HG02840 (cell line): ENCODE data around the gene DYNLT2.
"Not testable (repeated sequence)": the region's sequence is repeated elsewhere in the genome, so short reads cannot be mapped to it uniquely, and the experiment has no call there.

ENCODE experiments used
- ATAC-seq: cut with Tn5 transposase; IDR thresholded peaks from one replicate; pipeline ENCODE4 v1.9.1; 2021; ENCODE audit warnings: mild to moderate bottlenecking, moderate library complexity, moderate number of reproducible peaks; ENCODE audit not compliant: unreplicated experiment, low FRiP score

Gene DYNLT2

DNA sequence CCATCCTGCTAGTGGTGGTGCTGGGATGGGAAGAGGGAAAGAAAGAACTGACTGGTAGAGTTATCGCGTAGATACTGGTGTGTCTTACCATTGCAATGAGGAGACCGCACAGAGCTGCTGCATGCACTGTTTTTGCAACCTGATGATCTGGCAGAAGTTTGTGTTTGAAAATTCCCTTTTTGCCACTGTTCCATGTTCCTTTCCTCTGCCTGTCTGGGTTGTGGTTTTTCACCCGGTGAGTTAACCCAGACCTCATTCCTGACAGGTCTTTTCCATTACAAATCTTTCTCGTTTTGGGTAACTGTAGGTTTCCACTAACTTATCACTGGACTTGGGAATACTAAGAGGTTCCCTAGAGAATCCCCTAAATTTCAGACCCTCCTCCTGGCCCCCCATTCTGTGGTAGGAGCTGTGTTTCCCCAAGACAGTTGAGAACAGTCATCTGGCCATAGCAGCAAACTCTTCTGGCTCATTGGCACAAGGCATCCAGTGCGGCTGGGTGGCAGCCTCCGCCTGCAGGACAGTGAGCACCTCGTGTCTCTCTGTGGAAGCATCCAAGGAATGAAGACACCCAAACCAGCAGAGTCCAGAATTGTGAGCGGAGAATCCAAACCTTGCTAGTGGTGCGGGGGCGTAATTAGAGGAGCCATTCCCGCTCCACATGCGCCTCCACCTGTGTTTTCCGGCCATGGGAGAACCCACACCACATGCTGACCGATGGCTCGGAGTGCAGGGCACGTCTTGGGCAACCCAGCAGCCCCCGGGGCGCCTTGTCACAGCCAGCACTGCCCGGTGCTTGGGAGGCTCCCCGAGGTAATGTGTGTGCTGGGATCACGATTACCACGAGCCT is 32.8 kb upstream of the DYNLT2 start:
- ATAC-seq, result no peak

DNA sequence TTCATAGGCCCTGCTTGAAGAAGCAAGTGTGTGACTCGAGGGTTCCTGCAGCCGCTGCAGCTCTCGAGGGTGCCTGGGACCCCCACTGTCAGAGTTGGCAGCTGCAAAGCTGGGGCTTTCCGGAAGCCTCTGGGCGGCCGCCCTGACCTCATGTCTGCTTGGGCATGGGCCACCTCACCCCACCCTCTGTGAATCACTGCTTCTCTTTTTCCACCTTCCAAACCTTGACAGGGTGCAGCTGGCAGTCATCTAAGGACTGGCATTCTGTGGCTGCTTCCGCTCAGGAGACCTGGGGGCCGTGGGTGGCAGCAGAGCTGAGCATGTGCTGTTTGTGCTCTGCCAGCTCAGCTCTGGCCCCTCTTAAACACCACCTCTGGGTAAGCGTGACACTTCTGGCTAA is 32.0 kb upstream of the DYNLT2 start:
- ATAC-seq, result no peak

DNA sequence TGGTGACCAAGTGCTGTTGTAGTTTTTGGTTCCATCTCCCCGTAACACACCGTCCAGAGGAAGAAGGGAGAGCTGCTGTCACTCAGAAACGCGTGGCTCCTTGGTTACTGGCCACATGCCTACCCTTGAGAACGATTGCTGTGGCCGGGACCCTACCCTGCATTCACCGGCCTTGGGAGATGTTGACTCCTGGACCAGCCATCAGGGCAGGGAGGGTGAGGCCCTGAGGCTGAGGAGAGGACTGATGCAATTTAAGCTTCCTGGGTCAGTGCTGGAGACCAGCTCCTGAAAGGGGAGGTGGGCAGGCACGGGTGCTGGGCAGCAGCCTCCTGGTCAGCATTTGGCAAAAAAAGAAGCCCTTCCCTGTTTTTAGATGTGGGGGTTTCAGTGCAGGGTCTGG is 31.6 kb upstream of the DYNLT2 start:
- no peak for ATAC-seq

DNA sequence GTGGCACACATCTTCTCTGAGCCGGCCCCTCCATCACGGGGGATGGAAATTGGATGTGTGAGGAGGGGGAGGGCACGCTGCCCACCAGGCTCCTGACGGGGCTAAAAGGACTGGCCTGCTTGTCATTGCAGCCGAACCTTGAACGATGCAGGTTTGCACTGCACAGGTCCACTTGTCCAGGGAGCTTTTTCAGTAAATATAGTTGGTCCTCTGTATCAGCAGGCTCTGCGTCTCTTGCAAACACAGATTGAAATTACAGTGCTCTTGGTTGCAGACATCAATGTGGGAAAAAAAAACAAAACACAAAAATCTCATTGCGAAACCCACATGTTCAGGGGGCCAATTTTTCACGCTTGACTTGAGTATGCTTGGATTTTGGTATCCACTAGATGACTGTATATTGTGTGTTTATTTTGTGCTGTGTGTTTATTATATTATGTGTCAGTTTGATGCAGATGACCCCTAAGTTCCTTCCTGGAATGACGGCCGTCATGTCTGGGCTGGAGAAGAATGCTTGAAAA is 29.3 kb upstream of the DYNLT2 start:
- no peak for ATAC-seq

DNA sequence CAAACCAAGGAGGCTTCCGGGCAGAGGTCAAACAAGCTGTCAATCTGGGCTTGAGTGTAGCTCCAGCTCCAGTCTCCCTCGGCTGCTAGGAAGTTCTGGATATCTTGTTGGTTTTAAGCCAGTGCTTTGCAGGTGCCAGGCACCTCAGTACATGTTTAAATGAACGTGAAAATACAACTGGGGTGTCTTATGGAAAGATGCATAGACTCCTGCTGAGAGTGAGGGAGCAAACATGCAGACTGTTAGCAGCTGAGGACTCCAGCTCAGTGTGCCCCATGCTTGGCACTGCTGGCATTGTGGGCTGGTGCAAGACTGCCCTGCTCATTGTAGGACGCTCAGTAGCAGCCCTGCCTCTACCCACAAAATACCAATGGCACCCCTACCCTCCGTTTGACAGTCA is 28.5 kb upstream of the DYNLT2 start:
- no peak for ATAC-seq

DNA sequence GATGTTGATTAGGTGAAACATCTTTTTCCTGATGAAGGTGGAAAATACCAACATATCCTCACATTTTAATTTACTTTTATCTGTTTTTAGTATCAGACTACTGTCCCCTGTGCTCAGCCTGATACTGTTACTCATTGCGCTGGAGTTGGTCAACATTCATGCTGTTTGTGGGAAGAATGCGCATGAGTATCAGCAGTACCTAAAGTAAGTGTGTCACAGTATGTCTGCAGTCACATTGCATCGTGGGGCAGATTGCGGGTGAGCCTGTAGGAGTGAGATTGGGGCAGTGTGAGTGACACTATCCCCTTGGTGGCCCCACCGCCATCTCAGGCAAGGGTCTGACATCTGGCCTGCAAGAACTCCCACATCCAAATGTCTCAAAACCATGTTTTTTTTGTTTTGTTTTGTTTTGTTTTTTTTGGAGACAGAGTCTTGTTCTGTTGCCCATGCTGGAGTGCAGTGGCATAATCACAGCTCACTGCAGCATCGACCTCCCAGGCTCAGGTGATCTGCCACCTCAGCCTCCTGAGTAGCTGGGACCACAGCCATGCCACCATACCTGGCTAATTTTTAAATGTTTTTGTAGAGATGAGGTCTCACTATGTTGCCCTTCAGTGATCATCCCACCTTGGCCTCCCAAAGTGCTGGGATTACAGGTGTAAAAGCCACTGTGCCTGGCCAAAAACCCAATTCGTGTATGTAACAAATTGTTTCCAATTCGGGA is 27.9 kb upstream of the DYNLT2 start:
- no peak for ATAC-seq

DNA sequence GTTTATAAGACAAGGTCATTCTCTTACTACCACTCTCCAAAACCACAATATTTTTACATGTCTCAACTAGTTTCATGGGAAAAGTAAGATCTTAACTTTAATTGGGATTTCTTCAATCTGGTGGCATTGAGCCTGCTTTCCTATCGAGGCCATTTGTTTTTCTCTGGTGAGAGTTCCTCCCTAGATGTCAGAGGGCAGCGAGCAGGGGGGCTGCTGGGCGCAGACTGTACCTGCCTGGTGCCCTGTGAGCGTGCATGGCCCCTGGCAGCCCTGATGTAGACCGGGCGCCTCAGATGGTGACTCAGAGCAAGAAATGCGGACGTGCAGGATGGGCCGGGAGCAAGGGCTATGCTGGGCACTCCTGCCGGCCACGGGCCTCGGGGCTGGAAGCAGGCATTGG is 27.3 kb upstream of the DYNLT2 start:
- ATAC-seq, result no peak

DNA sequence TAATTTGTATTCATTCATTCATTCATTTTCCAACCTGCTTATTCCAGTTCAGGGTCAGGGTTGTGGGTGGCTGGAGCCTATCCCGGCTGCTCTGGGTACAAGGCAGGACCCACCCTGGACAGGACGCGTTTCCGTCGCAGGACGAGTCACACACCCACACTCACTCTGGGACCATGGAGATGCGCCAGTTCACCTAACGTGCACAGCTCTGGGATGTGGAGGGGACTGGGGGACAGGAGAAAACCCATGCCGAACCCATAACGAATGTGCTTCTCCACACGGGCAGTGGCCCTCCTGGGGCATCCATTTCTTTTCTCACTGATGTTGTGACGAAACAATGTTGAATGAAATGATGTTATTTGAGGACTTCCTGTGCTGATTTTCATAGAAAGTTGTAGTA is 26.5 kb upstream of the DYNLT2 start:
- ATAC-seq, result no peak

DNA sequence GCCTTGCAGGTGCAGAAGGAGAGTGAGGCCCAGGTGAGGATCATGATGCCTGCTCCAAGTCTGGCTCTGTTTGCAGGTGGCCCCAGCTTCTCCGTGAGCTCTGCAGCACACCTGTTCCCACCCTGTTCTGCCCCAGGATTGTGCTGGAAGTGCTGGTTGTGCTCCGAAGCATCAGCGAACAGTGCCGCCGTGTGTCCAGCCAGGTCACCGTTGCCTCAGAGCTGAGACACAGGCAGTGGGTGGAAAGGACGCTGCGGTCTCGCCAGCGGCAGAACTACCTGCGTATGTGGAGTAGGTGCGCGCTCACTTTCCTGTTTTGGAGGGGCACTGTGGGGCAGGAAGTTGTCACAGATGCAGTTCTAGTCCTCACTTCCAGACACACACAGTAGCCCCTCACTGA is 25.0 kb upstream of the DYNLT2 start:
- ATAC-seq, result no peak

DNA sequence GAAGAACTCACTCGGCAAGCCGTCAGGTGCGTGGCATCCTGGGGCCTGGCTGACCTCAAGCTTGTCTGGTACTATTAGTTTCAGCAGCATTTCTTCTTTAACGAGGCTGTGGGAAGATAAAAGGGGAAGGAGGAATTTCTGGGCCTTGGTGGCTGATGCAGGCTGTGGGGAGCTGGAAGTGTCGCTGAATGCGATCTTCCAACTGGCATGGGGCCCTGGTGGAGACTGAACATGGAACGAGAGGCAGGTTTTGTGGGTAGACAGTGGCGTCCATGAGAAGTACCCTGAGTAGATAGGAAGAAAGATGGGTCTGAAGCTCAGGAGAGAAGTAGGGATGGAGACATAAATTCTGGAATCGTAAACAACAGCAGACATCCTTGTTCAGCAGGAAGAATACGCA is 23.9 kb upstream of the DYNLT2 start:
- ATAC-seq, result no peak

DNA sequence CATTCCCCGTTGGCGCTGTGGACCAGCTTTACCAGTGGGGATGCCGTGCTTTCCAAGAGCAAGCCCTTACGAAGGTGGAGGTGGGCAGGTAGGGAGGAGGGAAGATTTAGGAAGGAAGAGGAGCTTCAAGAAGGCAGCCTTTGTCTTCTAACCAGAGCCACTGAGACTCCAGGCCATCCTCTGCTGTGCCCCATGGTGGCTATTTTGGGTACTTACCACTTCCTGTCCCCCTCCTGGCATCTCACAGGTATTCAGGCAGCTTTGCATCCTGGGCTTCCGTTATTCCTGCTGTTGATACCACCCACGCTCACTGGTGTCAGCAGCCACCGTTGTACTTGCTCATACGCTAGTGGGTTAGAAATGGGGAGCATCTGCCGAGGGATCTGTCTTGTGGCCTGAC is 23.0 kb upstream of the DYNLT2 start:
- no peak for ATAC-seq

DNA sequence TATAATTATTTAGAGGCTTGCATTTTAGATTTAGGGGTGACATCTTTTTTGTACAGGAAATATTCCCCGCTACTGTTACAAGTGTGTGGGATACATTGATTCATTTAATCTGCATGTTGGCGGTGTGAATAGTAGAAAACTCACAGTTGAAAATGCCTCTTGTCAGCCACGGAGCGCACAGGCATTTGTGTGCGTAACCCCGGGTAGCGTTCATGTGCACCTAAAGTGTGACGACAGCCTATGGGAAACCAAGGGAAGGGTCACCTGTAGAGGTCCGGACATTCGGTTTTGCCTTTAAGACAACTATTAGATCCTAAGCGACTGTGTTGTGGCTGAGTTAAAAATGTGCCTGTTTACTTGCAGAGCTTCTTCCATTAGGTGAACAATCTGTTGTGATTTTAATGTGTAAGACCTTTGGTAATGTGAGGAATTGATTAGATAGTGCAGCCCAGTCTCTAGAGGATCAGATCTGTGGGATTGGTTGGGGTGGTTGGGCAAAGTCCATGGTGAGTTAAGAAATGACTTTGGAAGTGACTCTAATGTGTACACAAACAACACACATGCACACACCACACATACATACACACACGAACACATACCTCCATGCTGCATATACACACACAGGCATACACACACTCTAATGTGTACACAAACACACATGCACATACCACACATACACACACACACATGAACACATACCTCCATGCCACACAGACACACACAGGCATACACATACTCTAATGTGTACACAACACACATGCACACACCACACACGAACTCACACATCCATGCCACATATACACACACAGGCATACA is 15.8 kb upstream of the DYNLT2 start:
- ATAC-seq, result no peak

DNA sequence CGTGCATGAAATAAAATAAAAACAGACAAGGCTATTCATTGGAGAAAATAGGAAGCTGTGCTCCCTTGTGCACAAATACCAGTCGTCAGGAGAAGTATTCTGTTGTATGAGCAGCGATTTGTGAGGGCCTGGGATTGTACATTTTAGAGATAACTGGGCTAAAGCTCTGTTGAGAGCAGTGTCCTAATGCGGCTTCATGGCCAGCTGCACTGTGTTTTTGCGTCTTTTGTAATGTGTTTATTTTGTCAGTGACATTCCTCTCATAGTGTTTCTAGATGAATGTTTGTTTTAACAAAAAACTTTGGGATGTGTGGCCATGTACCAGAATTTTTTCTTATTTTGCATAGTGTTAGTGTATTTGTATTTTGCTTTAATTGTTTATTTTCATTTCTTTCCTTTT is 14.9 kb upstream of the DYNLT2 start:
- no peak for ATAC-seq

DNA sequence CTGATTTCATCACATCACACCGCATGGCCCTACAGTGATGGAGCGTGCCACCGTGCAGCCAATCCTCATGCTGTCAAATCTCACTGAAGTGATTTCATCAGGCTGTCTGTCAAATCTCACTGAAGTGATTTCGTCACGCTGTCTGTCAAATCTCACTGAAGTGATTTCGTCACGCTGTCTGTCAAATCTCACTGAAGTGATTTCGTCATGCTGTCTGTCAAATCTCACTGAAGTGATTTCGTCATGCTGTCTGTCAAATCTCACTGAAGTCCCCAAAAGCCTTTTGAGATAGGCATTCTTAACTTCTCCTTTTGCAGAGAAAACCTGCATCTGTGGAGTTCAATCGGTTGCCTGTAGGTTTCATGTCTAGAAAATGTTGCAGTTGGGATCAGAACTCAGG is 14.4 kb upstream of the DYNLT2 start:
- ATAC-seq, result not testable (repeated sequence)

DNA sequence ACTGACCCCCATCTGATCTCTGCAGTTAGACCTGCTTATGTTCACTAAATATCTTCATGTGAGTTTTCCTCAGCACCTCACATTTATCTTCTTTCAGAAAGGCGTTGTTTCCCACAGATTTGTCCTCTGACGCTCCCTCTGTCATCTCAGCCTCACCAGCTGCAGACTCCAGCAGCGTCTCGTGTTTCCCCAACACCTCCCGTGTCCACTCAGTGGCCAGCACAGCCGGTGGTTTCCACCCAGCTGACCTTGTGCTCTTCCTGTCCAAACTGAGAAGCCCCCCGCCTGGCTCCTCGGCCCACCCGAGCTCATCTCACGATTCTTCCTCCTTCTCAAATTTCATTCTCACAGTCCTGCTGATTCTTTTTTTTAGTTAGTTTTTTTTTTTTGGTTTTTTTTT is 12.5 kb upstream of the DYNLT2 start:
- ATAC-seq, result no peak

DNA sequence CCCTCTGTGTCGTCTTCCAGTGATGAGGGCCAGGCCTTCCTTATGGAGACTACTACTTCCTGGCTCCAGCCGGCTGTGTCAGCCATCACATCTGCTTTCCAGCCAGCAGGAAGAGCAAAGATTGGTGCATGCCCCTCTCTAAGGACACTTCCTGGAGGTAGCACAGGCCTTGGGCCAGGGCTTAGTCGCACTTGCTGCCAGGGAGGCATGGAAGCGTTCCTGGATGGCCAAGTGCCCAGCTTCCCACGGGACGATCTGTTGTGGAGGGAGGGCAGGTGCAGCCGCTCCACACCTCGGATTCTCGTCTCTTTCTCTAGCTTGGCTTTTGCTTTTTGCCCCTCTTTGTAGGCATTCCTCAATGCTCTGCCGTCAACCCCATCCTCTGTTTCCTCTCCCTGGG is 11.9 kb upstream of the DYNLT2 start:
- ATAC-seq, result no peak

DNA sequence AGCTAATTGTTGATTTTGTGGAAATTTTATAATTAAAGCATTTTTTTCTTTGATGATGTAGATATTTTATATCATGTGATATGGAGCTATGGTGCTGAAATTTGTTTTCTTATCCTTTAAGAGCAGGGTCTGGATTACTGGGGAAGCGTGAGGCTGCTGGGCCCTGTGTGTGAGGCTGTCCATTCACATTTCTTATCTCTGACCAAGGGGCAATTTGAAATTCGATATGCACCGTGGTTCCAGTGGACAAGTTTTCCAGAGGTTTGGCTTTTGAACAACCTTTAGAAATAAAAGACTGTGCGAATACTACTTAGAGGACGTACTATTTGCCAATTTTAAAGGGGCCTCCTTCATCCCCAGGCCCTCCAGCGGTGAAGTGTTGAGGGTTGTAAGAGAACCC is 3.8 kb upstream of the DYNLT2 start:
- no peak for ATAC-seq

DNA sequence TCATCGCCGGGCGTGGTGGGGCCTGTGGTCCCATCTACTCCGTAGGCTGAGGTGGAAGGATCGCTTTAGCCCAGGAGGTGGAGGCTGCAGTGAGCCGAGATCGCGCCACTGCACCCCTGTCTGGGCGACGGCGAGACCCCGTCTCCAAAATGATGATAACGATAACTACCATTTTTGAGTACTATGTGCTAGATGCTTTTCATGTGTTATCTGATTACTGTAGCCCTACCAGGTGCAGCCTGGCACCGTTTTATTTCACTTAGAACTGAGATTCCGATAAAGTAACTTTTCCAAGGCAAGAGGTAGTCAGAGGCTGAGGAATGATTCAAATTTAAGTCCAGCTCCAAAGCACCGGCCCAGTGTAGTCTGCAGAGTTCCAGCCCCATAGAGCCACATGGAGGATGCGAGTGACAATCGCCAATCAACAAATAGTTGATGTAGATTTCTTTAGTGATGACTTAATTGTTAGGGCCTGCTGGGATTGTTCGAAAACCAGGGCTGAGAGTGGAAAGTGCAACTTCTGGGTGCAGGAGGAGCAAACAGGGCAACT is 777 bp upstream of the DYNLT2 start:
- ATAC-seq, result no peak

DNA sequence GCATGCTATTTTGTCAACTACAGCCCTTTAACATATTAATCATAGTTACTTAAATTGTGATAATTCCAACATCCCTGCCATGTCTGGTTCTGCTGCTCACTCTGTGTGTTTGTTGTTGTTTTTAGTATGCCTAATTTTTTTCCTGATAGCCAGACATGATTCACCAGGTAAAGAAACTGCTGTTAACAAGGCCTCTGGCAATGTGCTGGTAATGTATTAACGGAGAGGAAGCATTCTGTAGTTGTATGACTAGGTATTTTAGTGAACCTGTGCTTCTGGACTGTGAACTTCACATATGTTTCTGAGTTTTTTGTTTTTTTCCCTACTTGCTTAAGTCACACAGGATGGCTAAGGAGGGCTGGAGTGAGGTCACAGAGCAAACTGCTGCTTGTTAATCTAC is 4.8 kb downstream of the DYNLT2 start:
- no peak for ATAC-seq

DNA sequence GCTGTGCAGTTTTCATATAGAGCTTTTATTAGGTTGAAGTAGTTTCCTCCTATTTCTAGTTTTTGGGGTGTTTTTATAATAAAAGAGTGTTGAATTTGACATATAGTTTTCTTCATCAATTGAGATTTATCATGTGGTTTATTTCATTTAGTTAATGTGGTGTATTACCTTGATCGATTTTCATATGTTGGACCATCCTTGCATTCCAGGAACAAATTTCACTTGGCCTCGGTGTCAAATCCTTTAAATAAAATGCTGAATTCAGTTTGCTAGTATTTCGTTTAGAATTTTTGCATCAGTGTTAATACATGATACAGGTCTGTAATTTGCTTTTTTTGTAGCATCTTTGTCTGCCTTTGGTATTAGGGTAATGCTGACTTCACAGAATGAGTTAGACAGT is 6.0 kb downstream of the DYNLT2 start:
- no peak for ATAC-seq

DNA sequence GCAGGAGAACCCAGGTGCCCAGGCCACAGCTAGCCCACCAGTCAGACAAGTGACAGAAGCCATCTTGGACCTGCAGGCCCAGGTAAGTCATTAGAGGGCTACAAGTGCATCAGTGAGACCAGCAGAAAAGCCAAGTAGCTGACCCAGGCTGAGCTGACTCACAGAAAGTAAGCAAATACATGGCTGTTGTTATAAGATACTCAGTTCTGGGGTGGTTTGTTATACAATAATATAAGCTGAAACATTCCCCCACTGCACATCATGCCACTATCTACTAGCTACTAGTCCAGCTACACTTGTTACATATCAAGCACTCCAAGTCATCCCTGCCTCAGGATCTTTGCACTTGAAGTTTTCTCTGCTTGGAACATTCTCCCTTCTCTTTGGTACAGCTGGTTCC is 10.0 kb downstream of the DYNLT2 start:
- ATAC-seq, result no peak
